PC-3 (cell line): ENCODE data around the gene ANXA7. TPM values are rescaled to one million over a fixed set of nuclear protein-coding genes. Genes with fewer than 3 reads are reported as not detected.

Experiments
- ATAC-seq: fragments of 200-7000 bp; cut with Tn5 transposase; 2 replicates; pipeline ENCODE4 v1.9.1; 2020; ENCODE audit warnings: mild to moderate bottlenecking, moderate library complexity
- BruUV-seq: library from RNA; stranded (reverse); fragments of 400-500 nt; replicated peaks from 2 replicates; lab custom pipeline; 2021; lab: Mats Ljungman, UMichigan
- CTCF ChIA-PET: fragments of 300-600 bp; sonication (Branson Sonifier 250); formaldehyde crosslinking; loops from one replicate; lab custom pipeline; 2022; ENCODE audit warnings: antibody characterized with exemption; lab: Charles Lee
- POLR2A ChIA-PET: fragments of 300-600 bp; sonication (Branson Sonifier 250); formaldehyde crosslinking; loops from one replicate; lab custom pipeline; 2022; ENCODE audit warnings: antibody characterized with exemption; ENCODE audit not compliant: unreplicated experiment; lab: Charles Lee
- DNase-seq: peaks from one replicate; pipeline ENCODE4 v3.0.0-alpha.2; 2015
- H2AFZ ChIP-seq: fragments of 300-600 bp; sonication (generic); 2 replicates; pipeline ENCODE4 v1.6.0; 2016; ENCODE audit warnings: antibody characterized with exemption, low read length
- H3F3A ChIP-seq: fragments of 300-600 bp; sonication (generic); one replicate; pipeline ENCODE4 v1.6.0; 2017; ENCODE audit warnings: antibody characterized with exemption, low read length, control low read depth, mild to moderate bottlenecking; ENCODE audit not compliant: unreplicated experiment
- H3K27ac ChIP-seq: fragments of 300-600 bp; sonication (generic); 2 replicates; pipeline ENCODE4 v1.5.1; 2016; ENCODE audit warnings: mild to moderate bottlenecking, low read length
- H3K27me3 ChIP-seq: fragments of 300-600 bp; sonication (generic); 2 replicates; pipeline ENCODE4 v1.6.1; 2016; ENCODE audit warnings: low read length, mixed read lengths
- H3K36me3 ChIP-seq: fragments of 300-600 bp; sonication (generic); 2 replicates; pipeline ENCODE4 v1.6.1; 2016; ENCODE audit warnings: low read depth, mixed run types, low read length, mixed read lengths
- H3K4me1 ChIP-seq: fragments of 300-600 bp; sonication (generic); 2 replicates; pipeline ENCODE4 v1.5.1; 2016; ENCODE audit warnings: low read length; ENCODE audit not compliant: insufficient read depth
- H3K4me2 ChIP-seq: fragments of 300-600 bp; sonication (generic); 2 replicates; pipeline ENCODE4 v1.6.0; 2016; ENCODE audit warnings: low read length
- H3K4me3 ChIP-seq: fragments of 300-600 bp; sonication (generic); 2 replicates; pipeline ENCODE4 v1.5.1; 2016; ENCODE audit warnings: mild to moderate bottlenecking, low read length, mixed read lengths
- H3K79me2 ChIP-seq: fragments of 300-600 bp; sonication (generic); 2 replicates; pipeline ENCODE4 v1.6.1; 2017; ENCODE audit warnings: low read length, mixed read lengths
- H3K9ac ChIP-seq: fragments of 300-600 bp; sonication (generic); 2 replicates; pipeline ENCODE4 v1.6.0; 2016; ENCODE audit warnings: mild to moderate bottlenecking, low read length
- H3K9me2 ChIP-seq: fragments of 300-600 bp; sonication (generic); replicated peaks from 2 replicates; pipeline ENCODE4 v1.6.1; 2016; ENCODE audit warnings: mixed run types, low read length, mixed read lengths
- H3K9me3 ChIP-seq: fragments of 300-600 bp; sonication (generic); 2 replicates; pipeline ENCODE4 v1.6.1; 2016; ENCODE audit warnings: low read length, mixed read lengths
- H4K20me1 ChIP-seq: fragments of 300-600 bp; sonication (generic); 2 replicates; pipeline ENCODE4 v1.6.1; 2016; ENCODE audit warnings: low read length, mixed read lengths
- CTCF ChIP-seq: fragments of 300-600 bp; sonication (generic); conservative IDR thresholded peaks from 2 replicates; pipeline ENCODE4 v1.5.1; 2017; ENCODE audit warnings: antibody characterized with exemption, low read depth, mild to moderate bottlenecking, low read length
- EZH2 ChIP-seq: fragments of 300-600 bp; sonication (generic); IDR thresholded peaks from one replicate; pipeline ENCODE4 v1.6.1; 2017; ENCODE audit warnings: antibody characterized with exemption, mild to moderate bottlenecking, low read length; ENCODE audit not compliant: unreplicated experiment
- EZH2phosphoT487 ChIP-seq: fragments of 300-600 bp; sonication (generic); IDR thresholded peaks from 2 replicates; pipeline ENCODE4 v1.6.1; 2018; ENCODE audit warnings: mild to moderate bottlenecking, antibody characterized with exemption, low read length, borderline replicate concordance
- intact Hi-C: fragments of 100-400 bp; cut with micrococcal nuclease; formaldehyde crosslinking; loops from 2 replicates; pipeline ENCODE4 v1.9.0; 2023
- total RNA-seq: library from RNA; depleted of rRNA; stranded (reverse); fragments of >200 nt; gene quantifications from 2 replicates; pipeline ENCODE4 v1.2.3, GENCODE V29; 2014

The ANXA7 gene
- total RNA-seq, 1 experiment from 2014 or later: 561 TPM

GRCh38 chr10:73386583-73386982, 27.3 kb downstream of the ANXA7 start:
- DNase-seq (no peak), ATAC-seq (no peak; the same call in 1 of the 2 replicates)
- Histone ChIP-seq H3K4me3 (no peak overlapping the region), H4K20me1 (peaks cover 19% of the 10 kb centered on the region), H2AFZ (no peak overlapping the region), H3K27ac (no peak overlapping the region), H3K9me3 (no peaks in the 10 kb centered on the region), H3K36me3 (peaks cover 91% of the 10 kb centered on the region), H3K9ac (no peak overlapping the region), H3K4me1 (no peaks in the 10 kb centered on the region), H3K27me3 (no peaks in the 10 kb centered on the region), H3K9me2 (no peaks in the 10 kb centered on the region), H3K79me2 (peaks cover 25% of the 10 kb centered on the region), H3F3A (no peaks in the 10 kb centered on the region), H3K4me2 (no peak overlapping the region)
- CTCF ChIA-PET: interaction anchor here (0.5 kb wide), 1 partner anchor 26 kb away, joined by 9 read pairs; no protein-coding TSS in a partner anchor
- TF ChIP-seq EZH2 (no peak), EZH2phosphoT487 (no peak), CTCF (no peak)
- BruUV-seq: no TSS peak
- intact Hi-C loops: no loop called here
- POLR2A ChIA-PET: interaction anchor here (0.6 kb wide), 1 partner anchor 12 kb away, joined by 3 read pairs; no protein-coding TSS in a partner anchor

- CTCF ChIA-PET: no interaction called here
- no peaks in the 10 kb centered on the region for H3F3A ChIP-seq
- no peak for TF ChIP-seq CTCF
- no peak for TF ChIP-seq EZH2
- no peak for TF ChIP-seq EZH2phosphoT487
- no peaks in the 10 kb centered on the region for H3K27me3 ChIP-seq
- ATAC-seq (peak; percentile 7; the same call in 1 of the 2 replicates), DNase-seq (no peak)
- BruUV-seq: TSS peak; percentile 2
- no peaks in the 10 kb centered on the region for H3K9me2 ChIP-seq
- intact Hi-C loops: no loop called here
- no peaks in the 10 kb centered on the region for H3K79me2 ChIP-seq
- no peak overlapping the region for H3K4me3 ChIP-seq
- no peaks in the 10 kb centered on the region for H3K9me3 ChIP-seq
- H3K36me3 ChIP-seq: peaks cover 86% of the 10 kb centered on the region
- no peak overlapping the region for H3K9ac ChIP-seq
- H3K4me2 ChIP-seq: no peak overlapping the region
- no peak overlapping the region for H2AFZ ChIP-seq
- no peaks in the 10 kb centered on the region for H4K20me1 ChIP-seq
- no peak overlapping the region for H3K27ac ChIP-seq
- H3K4me1 ChIP-seq: no peaks in the 10 kb centered on the region
- POLR2A ChIA-PET: interaction anchor here (0.5 kb wide), 1 partner anchor 211 kb away, joined by 4 read pairs; no protein-coding TSS in a partner anchor
These were observed 34.7 kb downstream of the ANXA7 start for GRCh38 chr10:73379064-73379748.

- CTCF ChIA-PET: no interaction called here
- H2AFZ ChIP-seq: no peak overlapping the region
- H4K20me1 ChIP-seq: no peaks in the 10 kb centered on the region
- no TSS peak for BruUV-seq
- no peak overlapping the region for H3K4me3 ChIP-seq
- intact Hi-C loops: no loop called here
- H3K9ac ChIP-seq: no peak overlapping the region
- no peaks in the 10 kb centered on the region for H3K27me3 ChIP-seq
- H3K4me1 ChIP-seq: no peaks in the 10 kb centered on the region
- no peak overlapping the region for H3K27ac ChIP-seq
- H3K4me2 ChIP-seq: no peak overlapping the region
- no peaks in the 10 kb centered on the region for H3K9me2 ChIP-seq
- POLR2A ChIA-PET: no interaction called here
- DNase-seq (no peak), ATAC-seq (no peak)
- peaks cover 77% of the 10 kb centered on the region for H3K36me3 ChIP-seq
- H3K79me2 ChIP-seq: no peaks in the 10 kb centered on the region
- H3K9me3 ChIP-seq: no peaks in the 10 kb centered on the region
- TF ChIP-seq EZH2phosphoT487 (no peak), CTCF (no peak), EZH2 (no peak)
- no peaks in the 10 kb centered on the region for H3F3A ChIP-seq
These were observed 37.2 kb downstream of the ANXA7 start for GRCh38 chr10:73376679-73377078.
